DND-41 (cell line): ENCODE data around the gene ABCA2.

Experiments
- ATAC-seq: fragments of 200-7000 bp; cut with Tn5 transposase; 3 replicates; pipeline ENCODE4 v1.9.1; 2021; ENCODE audit warnings: low read depth; ENCODE audit not compliant: insufficient read depth
- DNase-seq: peaks from one replicate; pipeline ENCODE4 v3.0.0-alpha.2; 2020
- H2AFZ ChIP-seq: 2 replicates; pipeline ENCODE4 v1.6.0; 2012; ENCODE audit warnings: low read depth, low read length
- H3K27ac ChIP-seq: 2 replicates; pipeline ENCODE4 v1.5.1; 2012; ENCODE audit warnings: low read length, inconsistent platforms
- H3K27me3 ChIP-seq: fragments of 200-600 bp; sonication (generic); 2 replicates; pipeline ENCODE4 v1.6.0; 2012; ENCODE audit warnings: low read length, mild to moderate bottlenecking, inconsistent platforms; ENCODE audit not compliant: insufficient read depth, poor library complexity
- H3K36me3 ChIP-seq: 2 replicates; pipeline ENCODE4 v1.5.1; 2012; ENCODE audit warnings: low read length, inconsistent platforms; ENCODE audit not compliant: insufficient read depth
- H3K4me1 ChIP-seq: 2 replicates; pipeline ENCODE4 v1.5.1; 2012; ENCODE audit warnings: mild to moderate bottlenecking, low read length; ENCODE audit not compliant: insufficient read depth
- H3K4me2 ChIP-seq: 2 replicates; pipeline ENCODE4 v1.6.0; 2012; ENCODE audit warnings: mild to moderate bottlenecking, moderate library complexity, low read length, inconsistent platforms; ENCODE audit not compliant: insufficient read depth
- H3K4me3 ChIP-seq, 2 experiments: fragments of 200-600 bp in 1 of 2; shearing (Covaris generic) in 1 of 2; 2 replicates each; pipeline ENCODE4 v1.5.1; 2012 to 2016; ENCODE audit warnings: inconsistent platforms in 2 of 2, low read length in 2 of 2, mild to moderate bottlenecking in 2 of 2, low read depth in 1 of 2, moderate library complexity in 1 of 2
- H3K79me2 ChIP-seq: 2 replicates; pipeline ENCODE4 v1.6.0; 2012; ENCODE audit warnings: low read length, inconsistent platforms; ENCODE audit not compliant: insufficient read depth
- H3K9ac ChIP-seq: 2 replicates; pipeline ENCODE4 v1.6.0; 2012; ENCODE audit warnings: low read depth, mild to moderate bottlenecking, inconsistent platforms, low read length, moderate library complexity
- H3K9me3 ChIP-seq: 2 replicates; pipeline ENCODE4 v1.5.1; 2012; ENCODE audit warnings: low read length, moderate library complexity, mild to moderate bottlenecking, inconsistent platforms; ENCODE audit not compliant: insufficient read depth, severe bottlenecking
- H4K20me1 ChIP-seq: 2 replicates; pipeline ENCODE4 v1.6.0; 2012; ENCODE audit warnings: low read length; ENCODE audit not compliant: insufficient read depth
- EZH2 ChIP-seq: IDR thresholded peaks from 3 replicates; pipeline ENCODE4 v1.6.1; 2012; ENCODE audit warnings: borderline replicate concordance, low read depth, mild to moderate bottlenecking, moderate library complexity, low read length, inconsistent platforms; ENCODE audit not compliant: severe bottlenecking
- TF ChIP-seq, protein P1 (sequence below): IDR thresholded peaks from 2 replicates; pipeline ENCODE4 v1.5.1; 2012; ENCODE audit warnings: borderline replicate concordance, low read length, moderate library complexity, mild to moderate bottlenecking; ENCODE audit not compliant: poor library complexity, severe bottlenecking; ENCODE audit errors: extremely low read depth

The ABCA2 gene

DNA sequence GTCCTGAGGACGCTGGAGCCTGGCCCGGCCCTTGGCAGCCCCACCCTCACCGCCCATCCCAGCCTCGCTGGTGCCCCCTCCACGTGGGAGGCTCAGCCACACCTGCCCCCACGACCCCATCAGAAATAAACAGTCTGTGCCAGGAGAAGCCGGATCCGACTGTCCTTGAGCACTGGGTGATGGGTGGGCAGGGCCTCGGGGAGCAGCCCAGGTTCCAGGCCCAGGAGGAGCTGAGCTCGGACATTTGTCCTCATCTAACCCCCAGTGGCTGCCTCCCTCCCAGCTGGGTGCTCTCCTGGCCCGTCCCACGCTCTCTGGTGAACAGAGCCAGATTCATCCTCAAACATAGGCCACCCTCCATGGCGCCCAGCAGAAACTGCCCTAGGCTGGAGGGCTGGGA is 55.3 kb downstream of the ABCA2 start:
- Histone ChIP-seq H3K36me3 (no peaks in the 10 kb centered on the region), H2AFZ (no peak overlapping the region), H3K27ac (no peak overlapping the region), H3K79me2 (no peaks in the 10 kb centered on the region), H3K9me3 (no peaks in the 10 kb centered on the region), H3K27me3 (no peaks in the 10 kb centered on the region), H3K9ac (no peak overlapping the region), H3K4me3 (no peak overlapping the region), H4K20me1 (no peaks in the 10 kb centered on the region), H3K4me2 (no peak overlapping the region), H3K4me1 (no peaks in the 10 kb centered on the region)
- ATAC-seq (no peak), DNase-seq (no peak)
- TF ChIP-seq, protein P1, sequence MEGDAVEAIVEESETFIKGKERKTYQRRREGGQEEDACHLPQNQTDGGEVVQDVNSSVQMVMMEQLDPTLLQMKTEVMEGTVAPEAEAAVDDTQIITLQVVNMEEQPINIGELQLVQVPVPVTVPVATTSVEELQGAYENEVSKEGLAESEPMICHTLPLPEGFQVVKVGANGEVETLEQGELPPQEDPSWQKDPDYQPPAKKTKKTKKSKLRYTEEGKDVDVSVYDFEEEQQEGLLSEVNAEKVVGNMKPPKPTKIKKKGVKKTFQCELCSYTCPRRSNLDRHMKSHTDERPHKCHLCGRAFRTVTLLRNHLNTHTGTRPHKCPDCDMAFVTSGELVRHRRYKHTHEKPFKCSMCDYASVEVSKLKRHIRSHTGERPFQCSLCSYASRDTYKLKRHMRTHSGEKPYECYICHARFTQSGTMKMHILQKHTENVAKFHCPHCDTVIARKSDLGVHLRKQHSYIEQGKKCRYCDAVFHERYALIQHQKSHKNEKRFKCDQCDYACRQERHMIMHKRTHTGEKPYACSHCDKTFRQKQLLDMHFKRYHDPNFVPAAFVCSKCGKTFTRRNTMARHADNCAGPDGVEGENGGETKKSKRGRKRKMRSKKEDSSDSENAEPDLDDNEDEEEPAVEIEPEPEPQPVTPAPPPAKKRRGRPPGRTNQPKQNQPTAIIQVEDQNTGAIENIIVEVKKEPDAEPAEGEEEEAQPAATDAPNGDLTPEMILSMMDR = no peak
- TF ChIP-seq EZH2 = no peak

DNA sequence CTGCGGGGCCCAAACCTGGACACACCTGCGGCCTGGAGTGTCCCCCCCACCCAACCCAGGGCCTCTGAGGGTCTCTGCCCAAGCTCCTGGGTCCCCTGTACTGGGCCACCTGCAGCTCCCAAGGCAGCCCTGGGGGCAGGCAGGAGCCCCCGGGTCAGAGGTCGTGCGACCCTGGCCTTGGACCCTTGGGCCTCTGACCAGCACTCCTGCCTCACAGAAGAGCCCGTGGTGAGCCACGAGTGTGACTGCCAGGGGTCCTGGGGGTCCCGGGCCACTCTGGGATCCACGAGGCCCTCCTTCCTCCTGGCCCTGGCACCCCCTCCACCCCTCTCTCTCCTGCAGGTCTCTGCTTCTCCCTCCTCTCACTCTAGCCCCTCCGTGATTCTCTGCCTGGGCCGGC is 55.7 kb downstream of the ABCA2 start:
- Histone ChIP-seq H3K79me2 (no peaks in the 10 kb centered on the region), H3K27ac (no peak overlapping the region), H3K4me1 (no peaks in the 10 kb centered on the region), H3K9me3 (no peaks in the 10 kb centered on the region), H3K36me3 (no peaks in the 10 kb centered on the region), H2AFZ (no peak overlapping the region), H4K20me1 (no peaks in the 10 kb centered on the region), H3K27me3 (no peaks in the 10 kb centered on the region), H3K4me3 (no peak overlapping the region), H3K4me2 (no peak overlapping the region), H3K9ac (no peak overlapping the region)
- ATAC-seq = no peak
- TF ChIP-seq, protein P1 = no peak
- no peak for TF ChIP-seq EZH2
- DNase-seq = no peak

DNA sequence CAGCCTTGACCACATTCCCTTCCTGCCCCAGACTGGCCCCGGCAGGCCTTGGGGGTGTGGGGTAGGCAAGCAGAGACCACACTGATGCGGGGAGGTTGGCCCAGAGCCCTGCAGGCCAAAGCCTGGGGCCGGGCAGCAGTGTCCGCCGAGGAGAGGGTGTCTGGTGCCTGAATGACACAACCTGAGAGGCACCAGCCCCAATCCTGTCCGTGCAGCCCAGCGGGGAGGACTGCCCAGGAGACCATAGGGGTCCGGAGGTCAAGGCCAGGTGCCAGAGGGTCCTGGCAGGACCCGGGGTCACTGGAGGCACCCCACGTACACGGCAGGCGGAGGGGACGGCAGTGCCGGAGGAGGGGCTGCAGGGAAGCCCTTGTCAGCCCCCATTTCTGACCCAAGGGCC is 56.3 kb downstream of the ABCA2 start:
- H3K4me1 ChIP-seq = no peaks in the 10 kb centered on the region
- H3K9me3 ChIP-seq = no peaks in the 10 kb centered on the region

DNA sequence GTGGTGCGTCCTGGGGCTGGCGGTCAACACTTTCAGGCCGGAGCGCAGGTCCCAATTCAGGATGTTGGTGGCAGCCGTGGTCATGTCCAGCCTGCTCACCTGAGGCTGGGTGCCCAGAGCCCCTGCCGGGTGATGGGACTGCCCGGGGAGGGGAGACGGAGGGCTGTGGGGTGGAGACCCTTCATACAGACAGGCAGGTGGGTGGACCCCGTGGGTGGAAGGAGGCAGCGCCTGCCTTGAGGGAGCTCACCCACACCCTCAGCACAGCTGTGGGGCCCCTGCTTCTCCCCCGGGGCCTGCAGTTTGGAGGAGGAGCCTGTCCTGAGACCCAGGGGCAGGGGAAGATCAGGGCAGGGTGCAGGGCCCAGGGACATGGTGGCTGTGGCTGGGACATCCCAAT is 57.7 kb downstream of the ABCA2 start:
- no peak overlapping the region for H3K4me3 ChIP-seq
- H3K27me3 ChIP-seq = peaks cover 8% of the 10 kb centered on the region
- H3K9ac ChIP-seq = no peak overlapping the region
- H3K27ac ChIP-seq = no peak overlapping the region
- H3K4me1 ChIP-seq = peaks cover 9% of the 10 kb centered on the region
- no peaks in the 10 kb centered on the region for H3K79me2 ChIP-seq
- no peaks in the 10 kb centered on the region for H4K20me1 ChIP-seq
- no peak for ATAC-seq
- H3K4me2 ChIP-seq = no peak overlapping the region
- no peak for TF ChIP-seq EZH2
- TF ChIP-seq, protein P1 = no peak
- no peak for DNase-seq
- H3K36me3 ChIP-seq = no peaks in the 10 kb centered on the region
- H2AFZ ChIP-seq = no peak overlapping the region
- H3K9me3 ChIP-seq = no peaks in the 10 kb centered on the region

More for the DNA sequence above, 56.3 kb downstream of the ABCA2 start:
- H3K27me3 ChIP-seq = no peaks in the 10 kb centered on the region
- H3K4me2 ChIP-seq = no peak overlapping the region
- no peak overlapping the region for H3K9ac ChIP-seq
- TF ChIP-seq, protein P1 = no peak
- TF ChIP-seq EZH2 = no peak
- no peak overlapping the region for H3K4me3 ChIP-seq
- no peaks in the 10 kb centered on the region for H3K79me2 ChIP-seq
- H3K36me3 ChIP-seq = no peaks in the 10 kb centered on the region
- no peak overlapping the region for H2AFZ ChIP-seq
- DNase-seq (no peak), ATAC-seq (no peak)
- no peak overlapping the region for H3K27ac ChIP-seq
- H4K20me1 ChIP-seq = no peaks in the 10 kb centered on the region
